ENCODE measurements around the gene PLAAT2.
"Not testable (repeated sequence)": the region's sequence is repeated elsewhere in the genome, so short reads cannot be mapped to it uniquely, and the experiment has no call there.

DNA sequence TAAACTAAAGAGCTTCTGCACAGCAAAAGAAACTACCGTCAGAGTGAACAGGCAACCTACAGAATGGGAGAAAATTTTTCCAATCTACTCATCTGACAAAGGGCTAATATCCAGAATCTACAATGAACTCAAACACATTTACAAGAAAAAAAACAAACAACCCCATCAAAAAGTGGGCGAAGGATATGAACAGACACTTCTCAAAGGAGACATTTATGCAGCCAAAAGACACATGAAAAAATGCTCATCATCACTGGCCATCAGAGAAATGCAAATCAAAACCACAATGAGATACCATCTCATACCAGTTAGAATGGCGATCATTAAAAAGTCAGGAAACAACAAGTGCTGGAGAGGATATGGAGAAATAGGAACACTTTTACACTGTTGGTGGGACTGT, 15.7 kb upstream of the PLAAT2 start:
- TF ChIP-seq, protein P1, sequence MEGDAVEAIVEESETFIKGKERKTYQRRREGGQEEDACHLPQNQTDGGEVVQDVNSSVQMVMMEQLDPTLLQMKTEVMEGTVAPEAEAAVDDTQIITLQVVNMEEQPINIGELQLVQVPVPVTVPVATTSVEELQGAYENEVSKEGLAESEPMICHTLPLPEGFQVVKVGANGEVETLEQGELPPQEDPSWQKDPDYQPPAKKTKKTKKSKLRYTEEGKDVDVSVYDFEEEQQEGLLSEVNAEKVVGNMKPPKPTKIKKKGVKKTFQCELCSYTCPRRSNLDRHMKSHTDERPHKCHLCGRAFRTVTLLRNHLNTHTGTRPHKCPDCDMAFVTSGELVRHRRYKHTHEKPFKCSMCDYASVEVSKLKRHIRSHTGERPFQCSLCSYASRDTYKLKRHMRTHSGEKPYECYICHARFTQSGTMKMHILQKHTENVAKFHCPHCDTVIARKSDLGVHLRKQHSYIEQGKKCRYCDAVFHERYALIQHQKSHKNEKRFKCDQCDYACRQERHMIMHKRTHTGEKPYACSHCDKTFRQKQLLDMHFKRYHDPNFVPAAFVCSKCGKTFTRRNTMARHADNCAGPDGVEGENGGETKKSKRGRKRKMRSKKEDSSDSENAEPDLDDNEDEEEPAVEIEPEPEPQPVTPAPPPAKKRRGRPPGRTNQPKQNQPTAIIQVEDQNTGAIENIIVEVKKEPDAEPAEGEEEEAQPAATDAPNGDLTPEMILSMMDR (IDR thresholded peaks at IDR 0.05): not testable (repeated sequence)
- TF ChIP-seq POLR2A (IDR thresholded peaks at IDR 0.05): not testable (repeated sequence)

All from breast epithelium (tissue), 3 donors.